B cell (primary cell): ENCODE measurements around the gene ANTXRL.

Experiments
- CTCF ChIP-seq: fragments of 200-600 bp; IDR thresholded peaks from one replicate; pipeline ENCODE4 v1.8.0; 2022; ENCODE audit warnings: antibody characterized with exemption, mild to moderate bottlenecking
- EZH2 ChIP-seq: IDR thresholded peaks from 2 replicates; pipeline ENCODE4 v1.6.1; 2012; ENCODE audit warnings: borderline replicate concordance, low read depth, mild to moderate bottlenecking, moderate library complexity, low read length; ENCODE audit not compliant: insufficient read depth, poor library complexity, severe bottlenecking

DNA sequence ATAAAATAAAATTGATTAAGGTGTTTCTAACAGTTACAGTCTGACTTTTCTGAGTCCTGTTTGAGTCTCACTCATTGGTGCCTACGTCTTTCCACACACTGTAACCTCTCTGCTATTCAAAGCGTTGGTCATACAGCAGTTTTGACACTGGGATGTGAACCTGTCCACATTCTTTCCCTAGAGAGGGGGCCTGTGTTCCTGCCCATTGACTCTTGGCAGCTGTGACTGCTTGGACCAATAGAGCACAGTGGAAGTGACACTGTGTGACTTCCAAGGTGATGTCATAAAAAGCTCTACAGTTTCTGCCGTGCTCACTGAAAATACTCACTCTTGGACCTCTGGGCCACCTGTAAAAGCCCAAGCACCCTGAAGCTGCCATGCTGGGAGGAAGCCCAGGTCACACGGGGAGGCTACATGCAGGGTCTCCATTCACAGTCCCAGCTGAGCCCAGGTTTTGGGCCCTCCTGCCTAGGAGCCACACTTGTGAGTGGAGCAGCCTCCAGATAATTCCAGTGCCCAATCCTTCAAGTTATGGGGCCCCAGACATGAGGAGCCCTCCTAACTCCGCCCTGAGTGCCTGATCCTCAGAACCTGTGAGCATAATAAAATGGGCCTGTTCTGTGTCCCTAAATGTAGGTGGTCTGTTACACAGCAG lies 704 bp upstream of the ANTXRL start:
- TF ChIP-seq CTCF (no peak), EZH2 (no peak)
